Coronary artery (tissue), 2 donors: Measurements from ENCODE around the gene ITPK1.
A peak's percentile ranks its signal among the peaks of the same experiment; 100 is the strongest.
"Not testable (repeated sequence)": the region's sequence is repeated elsewhere in the genome, so short reads cannot be mapped to it uniquely, and the experiment has no call there.

ENCODE experiments used
- DNase-seq: peaks from one replicate; pipeline ENCODE4 v3.0.0-alpha.2; 2017; ENCODE audit warnings: low spot score
- H3K27ac ChIP-seq, 2 donors: fragments of 200-600 bp; sonication (generic); one replicate each; pipeline ENCODE4 v1.5.1; 2016 to 2019
- H3K4me3 ChIP-seq: fragments of 200-600 bp; sonication (generic); 2 replicates; pipeline ENCODE4 v1.5.1; 2016; ENCODE audit warnings: mild to moderate bottlenecking, moderate library complexity
- CTCF ChIP-seq: fragments of 200-600 bp; sonication (generic); IDR thresholded peaks from one replicate; pipeline ENCODE4 v1.5.1; 2019; ENCODE audit warnings: antibody characterized with exemption

Gene ITPK1

GRCh38 chr14:93137864-93138263 is 22.1 kb upstream of the ITPK1 start:
- Histone ChIP-seq H3K4me3 (no peak overlapping the region), H3K27ac (peak overlapping the region in 1 of 2 donors; percentile 9)
- TF ChIP-seq CTCF = peak; percentile 11
- DNase-seq = no peak

- DNase-seq, H3K4me3 ChIP-seq: not testable (repeated sequence)
- peak overlapping the region in 1 of 2 donors; percentile 48 for H3K27ac ChIP-seq
Observed at GRCh38 chr14:93136508-93136907, 20.8 kb upstream of the ITPK1 start.

GRCh38 chr14:93136009-93136408 is 20.3 kb upstream of the ITPK1 start:
- no peak overlapping the region for H3K4me3 ChIP-seq
- TF ChIP-seq CTCF = no peak
- no peak for DNase-seq
- H3K27ac ChIP-seq = peak overlapping the region; percentile 48 to 74

DNA sequence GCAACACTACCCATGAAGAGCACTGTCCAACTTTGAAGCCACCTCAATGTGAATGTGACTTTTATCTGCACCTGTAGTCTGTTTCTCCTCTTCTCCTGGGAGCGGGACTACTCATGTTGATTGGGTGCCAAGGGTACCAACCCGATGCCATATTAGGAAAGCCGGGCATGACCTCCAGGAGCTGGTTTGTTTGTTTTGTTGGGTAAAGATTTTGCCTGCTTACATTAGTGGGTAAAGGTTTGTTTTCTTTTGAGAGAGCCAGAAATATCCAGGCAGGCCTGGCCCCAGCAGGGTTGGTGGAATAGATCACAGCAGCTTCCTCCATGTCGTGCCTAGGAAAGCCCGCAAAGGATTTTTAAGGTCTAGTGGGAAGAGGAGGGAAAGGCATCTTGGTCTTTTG is 19.7 kb upstream of the ITPK1 start:
- no peak overlapping the region for H3K4me3 ChIP-seq
- peak overlapping the region; percentile 48 to 74 for H3K27ac ChIP-seq
- no peak for TF ChIP-seq CTCF
- no peak for DNase-seq

DNA sequence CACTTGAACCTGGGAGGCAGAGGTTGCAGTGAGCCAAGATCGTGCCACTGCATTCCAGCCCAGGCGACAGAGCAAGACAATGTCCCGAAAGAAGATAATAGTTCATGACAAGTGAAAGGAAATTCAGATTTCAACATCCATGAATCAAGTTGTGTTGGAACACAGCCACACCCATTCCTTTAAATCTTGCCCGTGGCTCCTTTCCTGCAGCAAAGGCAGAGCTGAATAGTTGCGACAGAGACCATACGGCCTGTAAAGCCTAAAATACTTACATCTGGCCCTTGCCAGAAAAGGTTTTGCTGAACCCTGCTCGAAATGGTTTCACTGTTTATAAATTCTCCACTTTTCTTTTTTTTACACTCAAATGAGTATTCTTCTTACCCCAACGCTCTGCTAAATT is 17.7 kb upstream of the ITPK1 start:
- no peak for DNase-seq
- Histone ChIP-seq H3K4me3 (no peak overlapping the region), H3K27ac (peak overlapping the region; percentile 9 to 71)
- no peak for TF ChIP-seq CTCF

GRCh38 chr14:93132472-93133065 is 16.8 kb upstream of the ITPK1 start:
- TF ChIP-seq CTCF = no peak
- peak overlapping the region in 1 of 2 donors; percentile 71 for H3K27ac ChIP-seq
- DNase-seq = no peak
- H3K4me3 ChIP-seq = no peak overlapping the region

DNA sequence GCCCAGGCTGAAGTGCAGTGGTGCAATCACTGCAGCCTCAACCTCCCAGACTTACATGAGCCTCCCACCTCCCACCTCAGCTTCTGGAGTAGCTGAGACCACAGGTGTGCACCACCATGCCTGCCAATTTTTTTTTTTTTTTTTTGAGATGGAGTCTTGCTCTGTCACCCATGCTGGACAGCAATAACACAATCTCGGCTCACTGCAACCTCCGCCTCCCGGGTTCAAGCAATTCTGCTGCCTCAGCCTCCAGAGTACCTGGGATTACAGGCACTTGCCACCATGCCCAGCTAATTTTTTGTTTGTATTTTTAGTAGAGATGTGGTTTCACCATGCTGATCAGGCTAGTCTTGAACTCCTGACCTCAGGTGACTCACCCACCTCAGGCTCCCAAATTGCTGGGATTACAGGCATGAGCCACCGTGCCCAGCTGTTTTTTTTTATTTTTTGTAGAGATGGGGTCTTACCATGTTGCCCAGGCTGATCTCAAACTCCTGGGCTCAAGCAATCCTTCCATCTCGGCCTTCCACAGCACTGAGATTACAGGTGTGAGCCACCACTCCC is 15.6 kb upstream of the ITPK1 start:
- DNase-seq, H3K4me3 ChIP-seq: not testable (repeated sequence)
- peak overlapping the region in 1 of 2 donors; percentile 33 for H3K27ac ChIP-seq

- TF ChIP-seq CTCF = no peak
- Histone ChIP-seq H3K4me3 (no peak overlapping the region), H3K27ac (peak overlapping the region; percentile 50 to 83)
- DNase-seq = no peak
Observed at GRCh38 chr14:93128725-93129459, 13.2 kb upstream of the ITPK1 start.
